ENCODE measurements around the gene MSANTD2. TPM values are rescaled to one million over a fixed set of nuclear protein-coding genes. Genes with fewer than 3 reads are reported as not detected.

MSANTD2 gene
- polyA plus RNA-seq, 2 of the 4 experiments (the other 2 are of a cell fraction), result 5.6 to 6.4 TPM

- TF ChIP-seq, protein P1, sequence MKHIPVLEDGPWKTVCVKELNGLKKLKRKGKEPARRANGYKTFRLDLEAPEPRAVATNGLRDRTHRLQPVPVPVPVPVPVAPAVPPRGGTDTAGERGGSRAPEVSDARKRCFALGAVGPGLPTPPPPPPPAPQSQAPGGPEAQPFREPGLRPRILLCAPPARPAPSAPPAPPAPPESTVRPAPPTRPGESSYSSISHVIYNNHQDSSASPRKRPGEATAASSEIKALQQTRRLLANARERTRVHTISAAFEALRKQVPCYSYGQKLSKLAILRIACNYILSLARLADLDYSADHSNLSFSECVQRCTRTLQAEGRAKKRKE (CRISPR knock-in tag; IDR thresholded peaks at IDR 0.05; ENCODE audit: low read depth), result no peak
- TF ChIP-seq CEBPB (IDR thresholded peaks at IDR 0.05) (no peak), ZC3H11A (IDR thresholded peaks at IDR 0.05) (no peak), NFE2L2 (conservative IDR thresholded peaks at IDR 0.05; ENCODE audit: low read length) (peak; percentile 60), RFX5 (IDR thresholded peaks at IDR 0.05) (no peak), FOSL2 (IDR thresholded peaks at IDR 0.05) (no peak), FOSL2 (CRISPR knock-in tag; IDR thresholded peaks at IDR 0.05) (peak; percentile 46; the same call in 1 of the 2 replicates), MAFK (IDR thresholded peaks at IDR 0.05; ENCODE audit: partially characterized antibody) (peak; percentile 77), ESRRA (IDR thresholded peaks at IDR 0.05; ENCODE audit: borderline replicate concordance, low read length) (no peak), MYC (IDR thresholded peaks at IDR 0.05; ENCODE audit: borderline replicate concordance, low read length) (no peak), HMGXB4 (CRISPR knock-in tag; IDR thresholded peaks at IDR 0.05; ENCODE audit: borderline replicate concordance) (no peak)
- TF ChIP-seq, protein P2, sequence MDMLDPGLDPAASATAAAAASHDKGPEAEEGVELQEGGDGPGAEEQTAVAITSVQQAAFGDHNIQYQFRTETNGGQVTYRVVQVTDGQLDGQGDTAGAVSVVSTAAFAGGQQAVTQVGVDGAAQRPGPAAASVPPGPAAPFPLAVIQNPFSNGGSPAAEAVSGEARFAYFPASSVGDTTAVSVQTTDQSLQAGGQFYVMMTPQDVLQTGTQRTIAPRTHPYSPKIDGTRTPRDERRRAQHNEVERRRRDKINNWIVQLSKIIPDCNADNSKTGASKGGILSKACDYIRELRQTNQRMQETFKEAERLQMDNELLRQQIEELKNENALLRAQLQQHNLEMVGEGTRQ (IDR thresholded peaks at IDR 0.05), result no peak
- TF ChIP-seq, protein P3, sequence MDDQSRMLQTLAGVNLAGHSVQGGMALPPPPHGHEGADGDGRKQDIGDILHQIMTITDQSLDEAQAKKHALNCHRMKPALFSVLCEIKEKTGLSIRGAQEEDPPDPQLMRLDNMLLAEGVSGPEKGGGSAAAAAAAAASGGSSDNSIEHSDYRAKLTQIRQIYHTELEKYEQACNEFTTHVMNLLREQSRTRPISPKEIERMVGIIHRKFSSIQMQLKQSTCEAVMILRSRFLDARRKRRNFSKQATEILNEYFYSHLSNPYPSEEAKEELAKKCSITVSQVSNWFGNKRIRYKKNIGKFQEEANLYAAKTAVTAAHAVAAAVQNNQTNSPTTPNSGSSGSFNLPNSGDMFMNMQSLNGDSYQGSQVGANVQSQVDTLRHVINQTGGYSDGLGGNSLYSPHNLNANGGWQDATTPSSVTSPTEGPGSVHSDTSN (IDR thresholded peaks at IDR 0.05), result no peak
- Histone ChIP-seq H3K4me2 (no peak overlapping the region), H3K4me3 (no peak overlapping the region), H3K9me3 (no peaks in the 10 kb centered on the region), H3K4me1 (no peaks in the 10 kb centered on the region), H3K27ac (no peak overlapping the region)
- FAIRE-seq (no peak), ATAC-seq (no peak), DNase-seq (ENCODE audit: low read depth in 1 of 2, low spot score in 1 of 2) (no peak)
- CTCF ChIA-PET, result interaction anchor here (0.7 to 2.6 kb wide), 3 partner anchors 22 to 57 kb away, joined by 3 to 6 read pairs (median 4); no protein-coding TSS in a partner anchor
- POLR2A ChIA-PET, result no interaction called here
- 100% methylated on average over 1 of the region's 1 CpG for WGBS (ENCODE audit: missing lambda C conversion rate)
These were observed 14.5 kb upstream of the MSANTD2 start for GRCh38 chr11:124814739-124815138.

- no peak overlapping the region for H3K27ac ChIP-seq
- POLR2A ChIA-PET, result interaction anchor here (1.8 kb wide), 1 partner anchor 12 kb away, joined by 6 read pairs; the partner anchor contains the start of gene MSANTD2
- no peak for ATAC-seq
These were observed 12.7 kb upstream of the MSANTD2 start for GRCh38 chr11:124812876-124813275.

More at GRCh38 chr11:124812876-124813275, 12.7 kb upstream of the MSANTD2 start:
- no peak for DNase-seq (ENCODE audit: low read depth in 1 of 2, low spot score in 1 of 2)
- no peak for FAIRE-seq
- 50% methylated on average over 1 of the region's 1 CpG for WGBS (ENCODE audit: missing lambda C conversion rate)
- Histone ChIP-seq H3K4me1 (no peaks in the 10 kb centered on the region), H3K4me2 (no peak overlapping the region), H3K4me3 (no peak overlapping the region), H3K9me3 (no peaks in the 10 kb centered on the region)
- CTCF ChIA-PET, result interaction anchor here (1.3 to 2.6 kb wide), 3 partner anchors 21 to 55 kb away, joined by 4 to 6 read pairs (median 5); no protein-coding TSS in a partner anchor
- TF ChIP-seq FOXS1 (CRISPR knock-in tag; IDR thresholded peaks at IDR 0.05), result no peak
- TF ChIP-seq REST (IDR thresholded peaks at IDR 0.05), result no peak
- TF ChIP-seq TP53 (CRISPR knock-in tag; IDR thresholded peaks at IDR 0.05), result no peak
- no peak for TF ChIP-seq NPAS2 (CRISPR knock-in tag; IDR thresholded peaks at IDR 0.05; ENCODE audit: borderline replicate concordance)
- TF ChIP-seq CBX8 (IDR thresholded peaks at IDR 0.05), result no peak
- no peak for TF ChIP-seq KDM1A (IDR thresholded peaks at IDR 0.05; ENCODE audit: low read depth)
- no peak for TF ChIP-seq GATA3 (IDR thresholded peaks at IDR 0.05; ENCODE audit: borderline replicate concordance)
- TF ChIP-seq, protein P3 (IDR thresholded peaks at IDR 0.05), result no peak
- no peak for TF ChIP-seq POLR2AphosphoS2 (conservative IDR thresholded peaks at IDR 0.05; ENCODE audit: low read length)
- TF ChIP-seq RFX5 (IDR thresholded peaks at IDR 0.05), result no peak
- TF ChIP-seq HES2 (IDR thresholded peaks at IDR 0.05), result no peak
- TF ChIP-seq, protein P4, sequence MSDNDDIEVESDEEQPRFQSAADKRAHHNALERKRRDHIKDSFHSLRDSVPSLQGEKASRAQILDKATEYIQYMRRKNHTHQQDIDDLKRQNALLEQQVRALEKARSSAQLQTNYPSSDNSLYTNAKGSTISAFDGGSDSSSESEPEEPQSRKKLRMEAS (IDR thresholded peaks at IDR 0.05), result no peak
- TF ChIP-seq KDM5A (IDR thresholded peaks at IDR 0.05), result no peak
- TF ChIP-seq ESRRA (IDR thresholded peaks at IDR 0.05; ENCODE audit: borderline replicate concordance, low read length), result no peak
- TF ChIP-seq PHF8 (IDR thresholded peaks at IDR 0.05; ENCODE audit: borderline replicate concordance, low read depth), result no peak
- TF ChIP-seq HOXB5 (CRISPR knock-in tag; IDR thresholded peaks at IDR 0.05), result no peak
